NCI-H1048 (cell line): ENCODE results near the gene DUOX2.
"Not testable (repeated sequence)": the region's sequence is repeated elsewhere in the genome, so short reads cannot be mapped to it uniquely, and the experiment has no call there.

Experiments
- DNase-seq: peaks from one replicate; lab custom pipeline; 2025; lab: John Stamatoyannopoulos, UW

Gene DUOX2

GRCh38 chr15:45073602-45074001 is 40.4 kb downstream of the DUOX2 start:
- DNase-seq: not testable (repeated sequence)

- not testable (repeated sequence) for DNase-seq
Observed at GRCh38 chr15:45069942-45070360, 44.0 kb downstream of the DUOX2 start.

GRCh38 chr15:45064386-45064785 is 49.6 kb downstream of the DUOX2 start:
- no peak for DNase-seq

DNA sequence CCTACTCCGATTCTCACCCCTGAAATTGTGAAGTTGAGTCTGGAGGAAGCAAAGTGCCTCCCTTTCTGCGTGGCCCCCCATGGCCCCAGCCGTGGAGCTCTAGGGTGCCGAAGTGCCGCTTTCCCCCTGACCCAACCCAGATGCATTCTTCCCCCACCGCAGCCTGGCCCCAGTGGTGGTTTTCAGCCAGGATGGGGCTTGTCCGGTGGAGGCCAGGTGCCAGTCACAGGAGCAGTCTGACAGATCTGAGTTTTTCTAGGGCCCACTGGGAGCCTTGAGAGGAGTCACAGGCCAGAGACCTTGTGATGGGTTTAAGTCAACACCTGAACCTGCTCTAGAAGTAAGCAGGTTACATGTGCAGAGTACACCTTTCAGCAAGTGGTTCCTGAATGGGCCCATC is 51.7 kb downstream of the DUOX2 start:
- not testable (repeated sequence) for DNase-seq

DNA sequence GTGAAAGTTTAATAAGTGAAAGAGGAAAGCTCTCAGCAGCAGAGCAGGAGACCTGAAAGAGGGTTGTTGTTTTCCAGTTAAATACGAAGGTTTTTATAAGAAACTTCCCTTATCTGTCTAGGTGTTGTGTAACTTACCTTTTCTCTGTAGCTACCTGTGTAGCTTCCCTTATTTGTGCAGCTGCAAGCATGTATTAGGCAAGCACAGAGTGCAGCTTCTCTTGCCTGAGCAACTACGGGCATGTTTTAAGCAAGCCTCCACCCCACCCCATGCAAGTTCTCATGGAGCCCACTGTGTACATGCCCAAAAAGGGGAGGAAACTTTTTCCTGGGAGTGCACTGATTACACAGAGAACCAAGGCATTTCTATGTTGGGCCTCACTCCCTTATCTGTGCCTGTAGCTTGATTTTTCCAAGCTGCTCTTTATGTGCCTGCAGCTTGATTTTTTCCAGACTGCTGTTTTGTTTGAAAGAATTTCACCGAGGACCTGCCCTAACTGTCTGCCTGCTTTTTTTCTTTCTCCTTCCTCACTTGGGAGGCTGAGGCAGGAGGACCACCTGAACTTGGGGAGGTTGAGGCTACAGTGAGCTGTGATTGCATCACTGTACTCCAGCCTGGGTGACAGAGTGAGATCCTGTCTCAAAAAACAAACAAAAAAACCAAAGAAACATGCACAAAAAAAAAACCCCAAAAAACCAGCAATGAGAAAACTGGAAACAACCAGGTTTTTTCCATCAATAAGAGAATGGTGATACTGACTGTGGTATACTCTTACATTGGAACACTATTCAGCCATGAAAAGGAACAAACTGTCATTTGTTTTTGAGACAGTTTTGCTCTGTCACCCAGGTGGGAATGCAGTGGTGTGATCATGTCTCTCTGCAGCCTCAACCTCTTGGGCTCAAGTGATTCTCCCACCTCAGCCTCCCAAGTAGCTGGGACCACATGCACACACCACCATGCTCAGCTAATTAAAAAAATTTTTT is 55.0 kb downstream of the DUOX2 start:
- DNase-seq: not testable (repeated sequence)

GRCh38 chr15:45052676-45053075 is 61.3 kb downstream of the DUOX2 start:
- not testable (repeated sequence) for DNase-seq

GRCh38 chr15:45050587-45050986 is 63.4 kb downstream of the DUOX2 start:
- DNase-seq: no peak

- no peak for DNase-seq
Observed at GRCh38 chr15:45048794-45049631, 65.0 kb downstream of the DUOX2 start.

DNA sequence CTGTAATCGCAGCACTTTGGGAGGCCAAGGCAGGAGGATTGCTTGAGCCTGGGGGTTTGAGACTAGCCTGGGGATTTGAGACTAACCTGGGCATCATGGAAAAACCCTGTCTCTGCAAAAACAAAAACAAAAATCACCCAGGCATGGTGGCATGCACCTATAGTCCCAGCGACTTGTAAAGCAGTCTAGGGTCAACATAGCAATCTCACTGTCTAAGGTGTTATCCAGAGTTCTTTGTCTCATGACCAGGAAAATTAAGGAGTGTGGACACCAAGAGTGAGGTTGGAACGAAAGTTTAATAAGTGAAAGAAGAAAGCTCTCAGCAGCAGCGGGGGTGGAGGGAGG is 65.6 kb downstream of the DUOX2 start:
- DNase-seq: not testable (repeated sequence)

- not testable (repeated sequence) for DNase-seq
Observed at GRCh38 chr15:45044270-45044669, 69.7 kb downstream of the DUOX2 start.

DNA sequence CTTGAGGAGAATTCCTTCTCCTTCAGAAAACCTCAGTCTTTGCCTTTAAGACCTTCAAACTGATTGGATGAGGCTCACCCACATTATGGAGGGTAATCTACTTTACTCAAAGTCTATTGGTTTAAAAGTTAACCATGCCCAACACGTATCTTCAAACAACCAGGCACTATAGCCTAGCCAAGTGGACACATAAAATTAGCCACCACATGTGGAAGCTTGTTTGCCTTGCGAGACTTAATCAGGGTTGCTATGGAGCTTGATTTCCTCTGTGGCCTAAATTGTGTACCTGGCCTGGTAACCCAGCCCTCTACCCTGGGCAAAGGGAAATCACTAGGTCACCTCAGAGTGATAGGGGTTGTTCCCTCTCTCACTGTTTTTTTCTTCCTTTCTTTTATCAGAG is 71.1 kb downstream of the DUOX2 start:
- not testable (repeated sequence) for DNase-seq
